HG03460 (cell line): ENCODE measurements around the gene ADIRF.
"Not testable (repeated sequence)": the region's sequence is repeated elsewhere in the genome, so short reads cannot be mapped to it uniquely, and the experiment has no call there.

Experiments used
- ATAC-seq: cut with Tn5 transposase; IDR thresholded peaks from one replicate; pipeline ENCODE4 v1.9.1; 2021; ENCODE audit not compliant: unreplicated experiment

ADIRF gene

GRCh38 chr10:87019504-87019903 lies 51.2 kb downstream of the ADIRF start:
- ATAC-seq: not testable (repeated sequence)

DNA sequence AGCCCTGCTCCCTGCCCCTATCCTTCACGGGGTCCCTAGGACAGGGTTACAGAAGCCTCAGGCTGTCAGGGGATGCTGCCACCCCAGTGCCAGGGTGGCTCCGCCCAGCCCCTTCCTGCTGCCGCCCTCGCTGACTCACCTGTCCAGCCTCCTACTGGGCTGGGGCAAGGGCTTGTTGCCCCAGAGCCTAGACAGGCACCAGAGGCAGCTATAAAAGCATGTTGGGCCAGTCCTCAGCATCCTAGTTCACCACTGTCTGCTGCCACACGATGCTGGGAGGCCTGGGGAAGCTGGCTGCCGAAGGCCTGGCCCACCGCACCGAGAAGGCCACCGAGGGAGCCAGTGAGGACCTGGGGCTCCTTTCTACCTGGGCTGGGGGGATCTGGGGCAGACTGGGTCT lies 51.8 kb downstream of the ADIRF start, which contains the start of gene FAM25A:
FAM25A (plus strand) TSS at position 239 of the 400 bp plus-strand sequence; CDS start at position 270, 31 bp downstream.
- not testable (repeated sequence) for ATAC-seq
